HG03045 (cell line): ENCODE measurements around the gene DNASE2B.
"Not testable (repeated sequence)": the region's sequence is repeated elsewhere in the genome, so short reads cannot be mapped to it uniquely, and the experiment has no call there.

Experiments
- ATAC-seq: cut with Tn5 transposase; IDR thresholded peaks from one replicate; pipeline ENCODE4 v1.9.1; 2021; ENCODE audit warnings: mild to moderate bottlenecking, moderate library complexity; ENCODE audit not compliant: unreplicated experiment

Gene DNASE2B

DNA sequence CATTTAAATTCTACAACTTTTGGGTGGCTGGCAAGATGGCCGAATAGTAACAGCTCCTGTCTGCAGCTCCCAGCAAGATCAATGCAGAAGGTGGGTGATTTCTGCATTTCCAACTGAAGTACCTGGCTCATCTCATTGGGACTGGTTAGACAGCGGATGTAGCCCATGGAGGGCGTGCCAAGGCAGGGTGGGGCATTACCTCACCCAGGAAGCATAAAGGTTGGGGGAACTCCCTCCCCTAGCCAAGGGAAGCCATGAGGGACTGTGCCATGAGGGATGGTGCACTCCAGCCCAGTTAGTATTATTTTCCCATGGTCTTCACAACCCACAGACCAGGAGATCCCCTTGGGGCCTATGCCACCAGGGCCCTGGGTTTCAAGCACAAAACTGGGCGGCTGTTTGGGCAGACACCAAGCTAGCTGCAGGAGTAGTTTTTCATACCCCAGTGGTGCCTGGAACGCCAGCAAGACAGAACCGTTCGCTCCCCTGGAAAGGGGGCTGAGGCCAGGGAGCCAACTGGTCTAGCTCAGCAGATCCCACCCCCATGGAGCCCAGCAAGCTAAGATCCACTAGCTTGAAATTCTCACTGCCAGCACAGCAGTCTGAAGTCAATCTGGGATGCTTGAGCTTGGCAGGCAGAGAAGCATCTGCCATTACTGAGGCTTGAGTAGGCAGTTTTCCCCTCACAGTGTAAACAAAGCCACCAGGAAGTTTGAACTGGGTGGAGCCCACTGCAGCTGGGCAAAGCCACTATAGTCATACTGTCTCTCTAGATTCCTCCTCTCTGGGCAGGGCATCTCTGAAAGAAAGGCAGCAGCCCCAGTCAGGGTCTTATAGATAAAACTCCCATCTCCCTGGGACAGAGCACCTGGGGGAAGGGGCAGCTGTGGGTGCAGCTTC lies 44.7 kb downstream of the DNASE2B start:
- not testable (repeated sequence) for ATAC-seq

DNA sequence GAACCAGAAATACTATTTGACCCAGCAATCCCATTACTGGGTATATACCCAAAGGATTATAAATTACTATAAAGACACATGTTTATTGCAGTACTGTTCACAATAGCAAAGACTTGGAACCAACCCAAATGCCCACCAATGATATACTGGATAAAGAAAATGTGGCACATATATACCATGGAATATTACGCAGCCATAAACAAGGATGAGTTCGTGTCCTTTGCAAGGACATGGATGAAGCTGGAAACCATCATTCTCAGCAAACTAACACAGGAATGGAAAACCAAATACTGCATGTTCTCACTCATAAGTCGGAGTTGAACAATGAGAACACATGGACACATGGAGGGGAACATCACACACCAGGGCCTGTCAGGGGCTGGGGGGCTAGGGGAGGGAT lies 50.4 kb downstream of the DNASE2B start:
- ATAC-seq = not testable (repeated sequence)

DNA sequence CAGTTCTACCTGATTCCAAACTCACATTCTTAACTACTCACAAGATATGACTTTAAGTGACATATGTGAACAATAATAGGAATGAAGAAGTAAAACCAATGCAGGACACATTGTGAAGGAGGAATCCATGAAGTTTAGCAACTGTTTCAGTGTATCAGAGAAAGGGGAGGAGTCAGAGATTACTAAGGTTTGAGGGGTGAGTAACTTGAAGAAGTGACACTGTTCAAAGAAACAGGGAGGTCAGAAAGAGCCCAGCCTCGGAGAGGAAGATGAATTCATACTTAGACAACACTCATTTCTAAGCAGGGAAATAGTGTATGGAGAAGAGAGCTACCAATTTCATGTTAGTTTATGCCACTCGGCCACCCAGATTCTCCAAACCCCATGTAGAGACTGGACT lies 52.6 kb downstream of the DNASE2B start:
- no peak for ATAC-seq

DNA sequence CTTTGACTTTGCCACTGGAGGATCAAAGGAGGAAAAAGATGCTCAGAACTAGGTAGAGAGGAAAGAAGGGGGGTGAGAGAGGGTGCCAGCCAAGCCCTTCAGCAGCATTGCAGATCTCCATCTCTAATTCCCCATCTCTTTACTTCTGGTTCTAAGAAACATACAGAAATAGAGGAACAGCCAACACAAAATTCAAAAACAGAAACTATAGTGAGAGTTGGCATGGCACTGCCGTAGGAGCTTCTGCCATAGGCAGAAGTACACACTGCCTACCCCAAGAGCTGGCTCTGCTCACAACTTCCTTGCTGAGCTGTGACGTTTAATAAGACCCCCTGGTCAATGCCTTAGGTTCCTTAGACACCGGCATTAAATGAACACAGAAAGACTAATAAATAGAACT lies 54.2 kb downstream of the DNASE2B start:
- no peak for ATAC-seq

DNA sequence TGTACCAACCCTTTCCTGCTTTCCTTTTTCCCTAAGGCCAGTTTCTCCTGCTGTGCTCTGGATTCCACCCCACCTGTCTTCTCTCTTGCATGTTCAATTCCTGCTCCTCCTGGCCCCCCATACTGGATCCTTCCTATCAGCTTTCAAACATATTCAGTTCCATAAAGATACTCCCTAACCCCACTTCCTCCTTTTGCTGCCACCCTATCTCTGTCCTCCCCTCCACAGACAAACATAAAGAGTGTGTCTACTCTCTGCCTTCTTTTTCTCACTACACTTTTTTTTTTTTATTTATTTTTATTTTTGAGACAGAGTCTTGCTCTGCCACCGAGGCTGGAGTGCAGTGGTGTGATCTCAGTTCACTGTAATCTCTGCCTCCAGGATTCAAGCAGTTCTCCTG lies 63.8 kb downstream of the DNASE2B start:
- ATAC-seq = no peak
